Measurements from ENCODE around the gene GPR55. TPM values are rescaled to one million over a fixed set of nuclear protein-coding genes. Genes with fewer than 3 reads are reported as not detected.

GPR55 gene
- polyA plus RNA-seq, 1 donor (not counting 4 experiments of a cell fraction or from before 2014, with no cell fraction given) = not detected

DNA sequence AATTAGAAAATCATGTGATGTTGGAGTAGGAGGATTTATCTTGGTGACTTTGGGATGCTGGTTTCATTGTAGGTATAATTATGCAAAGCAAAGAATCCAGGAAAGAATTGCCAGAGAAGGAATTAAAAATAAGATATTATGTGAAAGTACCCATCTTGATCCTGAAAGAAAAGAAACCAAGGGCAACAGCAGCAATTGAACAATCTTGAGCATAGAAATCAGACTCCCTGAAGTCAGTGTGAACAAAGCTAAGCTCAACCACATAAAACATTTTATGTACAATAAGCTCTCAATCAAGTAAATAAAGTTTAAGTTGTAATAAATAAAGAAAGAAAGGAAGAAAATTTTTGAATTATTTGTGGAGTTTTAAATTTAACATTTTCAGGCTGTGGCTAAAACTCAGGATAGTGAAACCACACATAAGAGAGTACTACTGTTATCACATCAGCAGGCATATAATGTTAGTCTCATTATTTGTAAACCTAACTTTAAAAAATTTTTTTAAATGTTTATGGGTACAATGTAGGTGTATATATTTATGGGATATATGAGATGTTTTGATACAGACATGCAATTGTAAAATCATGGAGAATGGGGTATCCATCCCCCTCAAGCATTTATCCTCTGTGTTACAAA, 32.8 kb upstream of the GPR55 start:
- H3K9ac ChIP-seq (ENCODE audit: control insufficient read depth, extremely low read depth, insufficient read depth, low read length) = no peak overlapping the region
- no peaks in the 10 kb centered on the region for H3K79me2 ChIP-seq (ENCODE audit: control insufficient read depth, insufficient read depth, low read length)
- H3K4me1 ChIP-seq (ENCODE audit: control insufficient read depth, extremely low read depth, insufficient read depth, low read length) = peaks cover 3% of the 10 kb centered on the region
- no peaks in the 10 kb centered on the region for H4K20me1 ChIP-seq (ENCODE audit: control insufficient read depth, extremely low read depth, insufficient read depth, low read length)
- H3K4me3 ChIP-seq (ENCODE audit: control insufficient read depth in 2 of 3, extremely low read depth in 1 of 3, insufficient read depth in 2 of 3, low read depth in 1 of 3, low read length in 3 of 3) = peak overlapping the region; percentile 18 to 69 (median 50)
- no peaks in the 10 kb centered on the region for H3K9me1 ChIP-seq (ENCODE audit: control insufficient read depth, extremely low read depth, insufficient read depth, low read length)
- TF ChIP-seq CTCF (optimal IDR thresholded peaks at IDR 0.05 in 1 of 3, IDR thresholded peaks at IDR 0.05 in 1 of 3, conservative IDR thresholded peaks at IDR 0.05 in 1 of 3; ENCODE audit: extremely low read depth in 1 of 3, insufficient read depth in 2 of 3, low read length in 3 of 3) (no peak), EZH2 (IDR thresholded peaks at IDR 0.05; ENCODE audit: low read length) (no peak)
- dilution Hi-C loops (cut with MboI; ENCODE audit: extremely low pct_ligation_motif_present, low sequenced_read_pairs) = no loop called here
- peak overlapping the region; percentile 27 for H2AFZ ChIP-seq (ENCODE audit: control insufficient read depth, low read length)
- no peaks in the 10 kb centered on the region for H3K36me3 ChIP-seq (ENCODE audit: control insufficient read depth in 2 of 2, extremely low read depth in 1 of 2, insufficient read depth in 2 of 2, low read length in 2 of 2)
- no peaks in the 10 kb centered on the region for H3K9me3 ChIP-seq (ENCODE audit: control insufficient read depth, low read depth, low read length)
- no peak overlapping the region for H3K27ac ChIP-seq (ENCODE audit: control insufficient read depth, insufficient read depth, low read length)
- peaks cover 5% of the 10 kb centered on the region for H3K27me3 ChIP-seq (ENCODE audit: control insufficient read depth, extremely low read depth, insufficient read depth, low read length)
- FAIRE-seq = no peak
- DNase-seq (ENCODE audit: low read depth, low spot score) = no peak
- H3K4me2 ChIP-seq (ENCODE audit: control insufficient read depth, extremely low read depth, insufficient read depth, low read depth, low read length) = peak overlapping the region; percentile 76

GRCh38 chr2:230956827-230957755, 32.0 kb upstream of the GPR55 start:
- DNase-seq (ENCODE audit: low read depth, low spot score) = no peak
- Histone ChIP-seq H3K9me1 (ENCODE audit: control insufficient read depth, extremely low read depth, insufficient read depth, low read length) (no peaks in the 10 kb centered on the region), H2AFZ (ENCODE audit: control insufficient read depth, low read length) (peak overlapping the region; percentile 32), H3K27ac (ENCODE audit: control insufficient read depth, insufficient read depth, low read length) (no peak overlapping the region), H3K9me3 (ENCODE audit: control insufficient read depth, low read depth, low read length) (no peaks in the 10 kb centered on the region), H3K4me1 (ENCODE audit: control insufficient read depth, extremely low read depth, insufficient read depth, low read length) (peaks cover 3% of the 10 kb centered on the region), H3K27me3 (ENCODE audit: control insufficient read depth, extremely low read depth, insufficient read depth, low read length) (peaks cover 5% of the 10 kb centered on the region), H3K9ac (ENCODE audit: control insufficient read depth, extremely low read depth, insufficient read depth, low read length) (no peak overlapping the region), H3K79me2 (ENCODE audit: control insufficient read depth, insufficient read depth, low read length) (no peaks in the 10 kb centered on the region), H3K36me3 (ENCODE audit: control insufficient read depth in 2 of 2, extremely low read depth in 1 of 2, insufficient read depth in 2 of 2, low read length in 2 of 2) (no peaks in the 10 kb centered on the region), H3K4me2 (ENCODE audit: control insufficient read depth, extremely low read depth, insufficient read depth, low read depth, low read length) (peak overlapping the region; percentile 76), H3K4me3 (ENCODE audit: control insufficient read depth in 2 of 3, extremely low read depth in 1 of 3, insufficient read depth in 2 of 3, low read depth in 1 of 3, low read length in 3 of 3) (peak overlapping the region; percentile 18 to 69 (median 50)), H4K20me1 (ENCODE audit: control insufficient read depth, extremely low read depth, insufficient read depth, low read length) (no peaks in the 10 kb centered on the region)
- dilution Hi-C loops (cut with MboI; ENCODE audit: extremely low pct_ligation_motif_present, low sequenced_read_pairs) = no loop called here
- peak; percentile 20 for FAIRE-seq
- no peak for TF ChIP-seq CTCF (optimal IDR thresholded peaks at IDR 0.05 in 1 of 3, IDR thresholded peaks at IDR 0.05 in 1 of 3, conservative IDR thresholded peaks at IDR 0.05 in 1 of 3; ENCODE audit: extremely low read depth in 1 of 3, insufficient read depth in 2 of 3, low read length in 3 of 3)
- TF ChIP-seq EZH2 (IDR thresholded peaks at IDR 0.05; ENCODE audit: low read length) = no peak
